HUES6 (cell line): ENCODE results near the gene CARHSP1.
A peak's percentile ranks its signal among the peaks of the same experiment; 100 is the strongest.
"Not testable (repeated sequence)": the region's sequence is repeated elsewhere in the genome, so short reads cannot be mapped to it uniquely, and the experiment has no call there.

Experiments
- H3K27ac ChIP-seq: 2 replicates; pipeline ENCODE4 v1.7.0; 2013; ENCODE audit warnings: low read depth, mild to moderate bottlenecking, low read length, inconsistent platforms
- H3K27me3 ChIP-seq: 2 replicates; pipeline ENCODE4 v1.6.1; 2013; ENCODE audit warnings: low read length; ENCODE audit not compliant: control insufficient read depth, insufficient read depth
- H3K36me3 ChIP-seq: 2 replicates; pipeline ENCODE4 v1.6.1; 2013; ENCODE audit warnings: low read length; ENCODE audit not compliant: control insufficient read depth, insufficient read depth
- H3K4me1 ChIP-seq: 2 replicates; pipeline ENCODE4 v1.6.1; 2013; ENCODE audit warnings: low read length; ENCODE audit not compliant: control insufficient read depth, insufficient read depth
- H3K4me3 ChIP-seq: 2 replicates; pipeline ENCODE4 v1.5.1; 2013; ENCODE audit warnings: low read depth, low read length
- H3K9ac ChIP-seq: one replicate; pipeline ENCODE4 v1.6.1; 2013; ENCODE audit warnings: mild to moderate bottlenecking, low read length
- H3K9me3 ChIP-seq: 2 replicates; pipeline ENCODE4 v1.6.1; 2013; ENCODE audit warnings: low read depth, low read length; ENCODE audit not compliant: control insufficient read depth, insufficient read depth

Gene CARHSP1

GRCh38 chr16:8842016-8842415, 26.8 kb downstream of the CARHSP1 start:
- not testable (repeated sequence) for H3K27me3 ChIP-seq, H3K9ac ChIP-seq, H3K9me3 ChIP-seq, H3K4me3 ChIP-seq, H3K27ac ChIP-seq, H3K4me1 ChIP-seq
- peaks cover 11% of the 10 kb centered on the region for H3K36me3 ChIP-seq

GRCh38 chr16:8837594-8837993, 31.2 kb downstream of the CARHSP1 start:
- not testable (repeated sequence) for H3K27ac ChIP-seq, H3K4me3 ChIP-seq, H3K36me3 ChIP-seq, H3K27me3 ChIP-seq, H3K9ac ChIP-seq, H3K9me3 ChIP-seq
- H3K4me1 ChIP-seq, result peaks cover 18% of the 10 kb centered on the region

GRCh38 chr16:8836797-8837196, 32.0 kb downstream of the CARHSP1 start:
- H3K36me3 ChIP-seq, H3K27ac ChIP-seq, H3K9me3 ChIP-seq, H3K4me3 ChIP-seq, H3K27me3 ChIP-seq, H3K9ac ChIP-seq: not testable (repeated sequence)
- H3K4me1 ChIP-seq, result peaks cover 26% of the 10 kb centered on the region

- no peak overlapping the region for H3K4me3 ChIP-seq
- H3K9me3 ChIP-seq, result no peaks in the 10 kb centered on the region
- H3K9ac ChIP-seq, result peak overlapping the region; percentile 87
- peaks cover 23% of the 10 kb centered on the region for H3K36me3 ChIP-seq
- H3K27me3 ChIP-seq, result no peaks in the 10 kb centered on the region
- peaks cover 49% of the 10 kb centered on the region for H3K4me1 ChIP-seq
- peak overlapping the region; percentile 90 for H3K27ac ChIP-seq
Measured at GRCh38 chr16:8832717-8833105, 36.1 kb downstream of the CARHSP1 start.

GRCh38 chr16:8831871-8832716, 36.7 kb downstream of the CARHSP1 start:
- Histone ChIP-seq H3K27ac (peak overlapping the region; percentile 90), H3K9ac (peak overlapping the region; percentile 87), H3K4me3 (peak overlapping the region; percentile 33), H3K36me3 (peaks cover 23% of the 10 kb centered on the region), H3K9me3 (no peaks in the 10 kb centered on the region), H3K27me3 (no peaks in the 10 kb centered on the region), H3K4me1 (peaks cover 48% of the 10 kb centered on the region)

- H3K36me3 ChIP-seq, result peaks cover 27% of the 10 kb centered on the region
- peaks cover 44% of the 10 kb centered on the region for H3K4me1 ChIP-seq
- H3K27me3 ChIP-seq, result no peaks in the 10 kb centered on the region
- H3K27ac ChIP-seq, result peak overlapping the region; percentile 90
- peak overlapping the region; percentile 21 for H3K4me3 ChIP-seq
- no peaks in the 10 kb centered on the region for H3K9me3 ChIP-seq
- peak overlapping the region; percentile 87 for H3K9ac ChIP-seq
Measured at GRCh38 chr16:8831450-8831849, 37.4 kb downstream of the CARHSP1 start.

GRCh38 chr16:8828541-8829165, 40.2 kb downstream of the CARHSP1 start:
- H3K4me3 ChIP-seq, result no peak overlapping the region
- peaks cover 38% of the 10 kb centered on the region for H3K4me1 ChIP-seq
- no peaks in the 10 kb centered on the region for H3K27me3 ChIP-seq
- H3K36me3 ChIP-seq, result peaks cover 46% of the 10 kb centered on the region
- H3K9ac ChIP-seq, result no peak overlapping the region
- no peaks in the 10 kb centered on the region for H3K9me3 ChIP-seq
- no peak overlapping the region for H3K27ac ChIP-seq

- Histone ChIP-seq H3K27ac (no peak overlapping the region), H3K4me1 (peaks cover 29% of the 10 kb centered on the region), H3K4me3 (no peak overlapping the region), H3K9me3 (no peaks in the 10 kb centered on the region), H3K9ac (no peak overlapping the region), H3K27me3 (no peaks in the 10 kb centered on the region), H3K36me3 (peaks cover 65% of the 10 kb centered on the region)
Measured at GRCh38 chr16:8826278-8826879, 42.4 kb downstream of the CARHSP1 start.

GRCh38 chr16:8822403-8822802, 46.4 kb downstream of the CARHSP1 start:
- Histone ChIP-seq H3K4me1 (peaks cover 9% of the 10 kb centered on the region), H3K9me3 (no peaks in the 10 kb centered on the region), H3K27ac (no peak overlapping the region), H3K4me3 (no peak overlapping the region), H3K36me3 (peaks cover 82% of the 10 kb centered on the region), H3K27me3 (no peaks in the 10 kb centered on the region), H3K9ac (no peak overlapping the region)

GRCh38 chr16:8819411-8820034, 49.3 kb downstream of the CARHSP1 start:
- Histone ChIP-seq H3K36me3 (peaks cover 93% of the 10 kb centered on the region), H3K27ac (no peak overlapping the region), H3K4me3 (no peak overlapping the region), H3K27me3 (no peaks in the 10 kb centered on the region), H3K9me3 (no peaks in the 10 kb centered on the region), H3K9ac (no peak overlapping the region), H3K4me1 (peaks cover 9% of the 10 kb centered on the region)
